CD4-positive, CD25-positive, alpha-beta regulatory T cell (primary cell): ENCODE measurements around the gene YWHAH. TPM values are rescaled to one million over a fixed set of nuclear protein-coding genes. Genes with fewer than 3 reads are reported as not detected.

Experiments
- ATAC-seq, 2 donors: fragments of 150-1000 bp; cut with Tn5 transposase; one replicate each; pipeline ENCODE4 v1.10.0; 2021; ENCODE audit warnings: low read depth in 2 of 2, moderate number of reproducible peaks in 2 of 2, moderate library complexity in 1 of 2
- DNase-seq, 3 donors: peaks; one replicate each; pipeline versions ENCODE4 v3.0.0 to v3.0.0-alpha.2; 2012 to 2022; ENCODE audit warnings: mixed read lengths in 1 of 3
- H3K27ac ChIP-seq: one replicate; pipeline ENCODE4 v1.7.0; 2013; ENCODE audit warnings: mild to moderate bottlenecking, low read length; ENCODE audit not compliant: insufficient read depth, poor library complexity, severe bottlenecking
- H3K27me3 ChIP-seq: one replicate; pipeline ENCODE4 v1.7.0; 2013; ENCODE audit warnings: low read length; ENCODE audit not compliant: control insufficient read depth, insufficient read depth
- H3K36me3 ChIP-seq: one replicate; pipeline ENCODE4 v1.7.0; 2013; ENCODE audit warnings: mild to moderate bottlenecking, low read length, moderate library complexity; ENCODE audit not compliant: control insufficient read depth, insufficient read depth
- H3K4me1 ChIP-seq: 2 replicates; pipeline ENCODE4 v1.7.0; 2013; ENCODE audit warnings: mild to moderate bottlenecking, low read length; ENCODE audit not compliant: insufficient read depth, control insufficient read depth, poor library complexity, severe bottlenecking
- H3K4me3 ChIP-seq: one replicate; pipeline ENCODE4 v1.7.0; 2013; ENCODE audit warnings: low read depth, mild to moderate bottlenecking, low read length, moderate library complexity
- H3K9me3 ChIP-seq, 2 experiments: 1 replicate in 1 of 2; 2 replicates in 1 of 2; pipeline ENCODE4 v1.7.0; 2013; ENCODE audit warnings: low read length in 2 of 2, mild to moderate bottlenecking in 1 of 2, moderate library complexity in 1 of 2; ENCODE audit not compliant: control insufficient read depth in 2 of 2
- H3K27ac Mint-ChIP-seq, 3 donors: one replicate each; pipeline ENCODE4 v1.8.0; 2020 to 2022; ENCODE audit warnings: mild to moderate bottlenecking in 3 of 3, mixed read lengths in 3 of 3, moderate library complexity in 2 of 3
- H3K27me3 Mint-ChIP-seq: one replicate; pipeline ENCODE4 v1.8.0; 2022; ENCODE audit warnings: mild to moderate bottlenecking, mixed read lengths
- H3K36me3 Mint-ChIP-seq: one replicate; pipeline ENCODE4 v1.8.0; 2020; ENCODE audit warnings: mixed read lengths
- H3K4me1 Mint-ChIP-seq, 4 donors: one replicate each; pipeline ENCODE4 v1.8.0; 2020 to 2022; ENCODE audit warnings: mixed read lengths in 4 of 4, mild to moderate bottlenecking in 1 of 4
- H3K4me3 Mint-ChIP-seq, 4 donors: one replicate each; pipeline ENCODE4 v1.8.0; 2020 to 2022; ENCODE audit warnings: mild to moderate bottlenecking in 4 of 4, mixed read lengths in 4 of 4, moderate library complexity in 3 of 4
- H3K9me3 Mint-ChIP-seq, 7 donors: one replicate each; pipeline ENCODE4 v1.8.0; 2020 to 2022; ENCODE audit warnings: mixed read lengths in 7 of 7, mild to moderate bottlenecking in 3 of 7, moderate library complexity in 2 of 7
- polyA plus RNA-seq, 4 donors: library from polyadenylated mRNA; unstranded; fragments of 300-500 nt; fragmentation: Illumina TruSeq; gene quantifications; one replicate each; pipeline ENCODE4 v1.2.3, GENCODE V29; 2021
- total RNA-seq: library from RNA; stranded (reverse); gene quantifications from one replicate; pipeline ENCODE4 v1.2.3, GENCODE V29; 2022

YWHAH gene
- total and polyA plus RNA-seq, 5 donors from 2014 or later: 57.5 to 186 (median 99.1) TPM

DNA sequence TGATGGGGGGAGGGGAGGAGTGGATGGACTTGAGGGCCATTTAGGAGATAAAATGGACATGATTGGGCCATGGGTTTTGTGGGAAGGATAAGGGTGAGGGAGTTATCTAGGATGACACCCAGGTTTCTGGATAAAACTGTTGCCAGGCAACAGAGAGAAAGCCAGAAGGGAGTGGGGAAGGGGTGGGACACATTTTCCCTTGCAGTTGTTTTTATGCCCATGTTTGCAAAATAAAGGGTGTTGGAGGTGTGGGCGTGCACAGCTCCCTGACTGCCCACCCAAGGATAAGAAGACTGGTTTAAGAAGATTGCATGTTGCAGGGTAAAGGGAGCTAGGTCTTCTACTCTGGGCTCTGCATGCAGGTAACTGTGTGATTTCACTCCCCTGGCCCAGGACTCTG is 18.3 kb upstream of the YWHAH start:
- H3K9me3 ChIP-seq: no peaks in the 10 kb centered on the region
- Mint-ChIP-seq H3K4me1 (peaks cover 0 to 5% (median 2%) of the 10 kb centered on the region in 4 donors), H3K4me3 (no peak overlapping the region), H3K36me3 (no peaks in the 10 kb centered on the region), H3K27ac (no peak overlapping the region), H3K27me3 (peaks cover 4% of the 10 kb centered on the region), H3K9me3 (no peaks in the 10 kb centered on the region)
- H3K27me3 ChIP-seq: no peaks in the 10 kb centered on the region
- no peak overlapping the region for H3K4me3 ChIP-seq
- no peaks in the 10 kb centered on the region for H3K36me3 ChIP-seq
- H3K27ac ChIP-seq: no peak overlapping the region
- DNase-seq: no peak
- H3K4me1 ChIP-seq: no peaks in the 10 kb centered on the region
- ATAC-seq: no peak

DNA sequence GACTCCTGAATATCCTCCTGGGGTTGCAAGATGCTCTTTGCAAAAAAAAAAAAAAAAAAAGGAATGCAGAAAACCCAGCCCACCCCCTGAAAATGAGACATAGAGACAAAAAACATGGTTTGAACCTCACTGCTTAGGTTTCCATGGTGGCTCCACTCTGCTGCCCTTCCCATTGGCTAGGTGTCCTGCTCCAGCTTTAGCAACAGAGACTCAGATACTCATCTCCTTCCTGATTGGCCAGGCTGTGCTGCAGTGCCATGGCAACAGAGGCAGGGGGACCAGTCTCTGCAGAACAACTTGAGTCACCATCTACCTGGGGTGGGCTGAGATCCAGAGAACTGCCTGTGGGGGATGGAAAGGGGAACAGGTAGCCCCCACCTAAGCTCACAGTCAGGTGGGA is 17.4 kb upstream of the YWHAH start:
- H3K36me3 Mint-ChIP-seq: no peaks in the 10 kb centered on the region
- no peak overlapping the region for H3K27ac ChIP-seq
- no peaks in the 10 kb centered on the region for H3K27me3 ChIP-seq
- DNase-seq: no peak
- no peak for ATAC-seq
- no peaks in the 10 kb centered on the region for H3K4me1 ChIP-seq
- no peaks in the 10 kb centered on the region for H3K36me3 ChIP-seq
- peaks cover 4% of the 10 kb centered on the region for H3K27me3 Mint-ChIP-seq
- H3K27ac Mint-ChIP-seq: no peak overlapping the region
- H3K9me3 Mint-ChIP-seq: no peaks in the 10 kb centered on the region
- H3K9me3 ChIP-seq: no peaks in the 10 kb centered on the region
- H3K4me1 Mint-ChIP-seq: peaks cover 0 to 4% (median 0%) of the 10 kb centered on the region in 4 donors
- H3K4me3 ChIP-seq: no peak overlapping the region
- H3K4me3 Mint-ChIP-seq: no peak overlapping the region

DNA sequence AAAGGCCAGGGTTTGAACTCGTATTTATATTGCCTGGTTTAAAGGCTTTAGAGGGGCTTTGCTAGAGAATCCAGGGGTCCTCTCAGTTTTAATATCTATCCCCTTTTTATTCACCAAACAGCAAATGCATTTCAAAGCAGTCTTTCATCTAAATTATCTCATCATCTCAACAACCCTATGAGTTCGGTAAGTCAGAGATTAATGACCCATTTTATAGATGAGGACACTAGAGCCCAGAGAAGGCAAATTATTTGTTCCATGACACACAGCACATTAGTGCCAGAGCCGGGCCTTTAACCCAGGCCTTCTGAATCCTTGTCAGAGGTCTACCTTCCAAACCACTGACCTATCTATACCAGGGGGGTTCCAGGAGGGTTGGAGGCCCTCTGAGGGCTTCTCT is 16.8 kb upstream of the YWHAH start:
- Histone ChIP-seq H3K9me3 (no peaks in the 10 kb centered on the region), H3K27ac (no peak overlapping the region), H3K4me1 (no peaks in the 10 kb centered on the region), H3K36me3 (no peaks in the 10 kb centered on the region), H3K4me3 (no peak overlapping the region), H3K27me3 (no peaks in the 10 kb centered on the region)
- ATAC-seq (no peak), DNase-seq (no peak)
- no peak overlapping the region for H3K4me3 Mint-ChIP-seq
- H3K27ac Mint-ChIP-seq: peak overlapping the region in 1 of 3 donors; percentile 43
- H3K36me3 Mint-ChIP-seq: no peaks in the 10 kb centered on the region
- H3K4me1 Mint-ChIP-seq: peaks cover 0 to 3% (median 0%) of the 10 kb centered on the region in 4 donors
- H3K9me3 Mint-ChIP-seq: no peaks in the 10 kb centered on the region
- H3K27me3 Mint-ChIP-seq: peaks cover 4% of the 10 kb centered on the region

DNA sequence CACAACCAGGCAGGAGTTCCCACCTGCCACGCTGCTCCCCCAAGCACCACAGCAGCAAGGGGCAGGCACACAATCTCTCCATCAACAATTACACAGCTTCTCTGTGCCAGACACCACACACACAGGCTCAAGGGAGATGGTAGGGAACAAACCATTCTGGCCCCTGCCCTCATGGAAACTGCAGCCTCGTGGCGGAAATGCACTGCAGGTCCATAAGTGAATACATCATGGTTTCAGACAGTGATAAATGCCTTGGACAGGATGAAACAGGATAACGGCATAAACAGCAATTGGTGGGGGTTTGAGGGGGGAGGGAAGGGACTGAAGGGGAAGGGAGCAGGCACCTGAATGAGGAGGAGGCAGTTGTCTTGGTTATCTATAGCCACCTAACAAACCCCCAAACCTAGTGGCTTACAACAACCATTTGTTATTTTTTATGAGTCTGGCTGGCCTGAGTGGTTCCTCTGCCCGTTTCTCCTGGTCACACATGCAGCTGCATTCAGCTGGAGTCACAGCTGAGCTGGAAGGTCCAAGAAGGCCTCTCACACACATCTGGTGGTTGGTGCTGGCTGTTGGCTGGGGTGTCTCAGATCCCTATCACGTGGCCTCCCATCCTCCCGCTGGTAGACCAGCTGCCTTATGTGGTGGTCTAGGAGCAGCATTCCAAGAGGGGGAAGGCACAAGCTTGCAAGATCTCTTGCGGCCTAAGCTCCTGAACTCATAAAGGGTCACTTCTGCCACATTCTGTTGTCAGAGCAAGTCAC is 15.0 kb upstream of the YWHAH start:
- Mint-ChIP-seq H3K4me1 (no peaks in the 10 kb centered on the region), H3K27ac (peak overlapping the region in 1 of 3 donors; percentile 52)
- no peak for ATAC-seq

DNA sequence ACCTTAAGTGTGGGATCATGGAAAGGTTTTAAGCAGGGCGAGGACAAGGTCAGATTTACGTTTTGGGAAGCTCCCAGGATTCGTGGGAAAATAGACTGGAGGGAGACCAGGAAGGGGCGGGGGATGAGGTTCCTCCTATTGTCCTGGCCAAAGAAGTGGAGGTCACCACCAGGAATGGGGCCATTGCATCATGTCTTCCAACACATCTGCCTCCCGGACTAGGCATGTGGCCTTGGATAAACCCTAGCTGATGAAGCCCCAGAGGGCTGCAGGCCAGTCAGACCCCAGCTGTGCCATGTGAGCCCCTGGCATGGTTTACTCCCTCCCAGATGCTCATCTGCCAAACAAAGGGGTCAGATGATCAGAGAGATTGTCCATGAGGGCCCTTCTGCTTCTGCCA is 11.5 kb upstream of the YWHAH start:
- Mint-ChIP-seq H3K4me1 (no peaks in the 10 kb centered on the region), H3K27ac (no peak overlapping the region), H3K4me3 (no peak overlapping the region), H3K36me3 (no peaks in the 10 kb centered on the region), H3K9me3 (no peaks in the 10 kb centered on the region), H3K27me3 (no peaks in the 10 kb centered on the region)
- no peaks in the 10 kb centered on the region for H3K36me3 ChIP-seq
- H3K9me3 ChIP-seq: no peaks in the 10 kb centered on the region
- H3K27me3 ChIP-seq: no peaks in the 10 kb centered on the region
- DNase-seq: no peak
- H3K27ac ChIP-seq: no peak overlapping the region
- no peak for ATAC-seq
- no peaks in the 10 kb centered on the region for H3K4me1 ChIP-seq
- no peak overlapping the region for H3K4me3 ChIP-seq

More for the DNA sequence above, 15.0 kb upstream of the YWHAH start:
- no peaks in the 10 kb centered on the region for H3K4me1 ChIP-seq
- H3K36me3 ChIP-seq: no peaks in the 10 kb centered on the region
- H3K27me3 ChIP-seq: no peaks in the 10 kb centered on the region
- no peaks in the 10 kb centered on the region for H3K36me3 Mint-ChIP-seq
- no peaks in the 10 kb centered on the region for H3K9me3 Mint-ChIP-seq
- no peak for DNase-seq
- H3K27me3 Mint-ChIP-seq: peaks cover under 1% of the 10 kb centered on the region
- no peak overlapping the region for H3K4me3 ChIP-seq
- H3K4me3 Mint-ChIP-seq: no peak overlapping the region
- H3K27ac ChIP-seq: no peak overlapping the region
- no peaks in the 10 kb centered on the region for H3K9me3 ChIP-seq

DNA sequence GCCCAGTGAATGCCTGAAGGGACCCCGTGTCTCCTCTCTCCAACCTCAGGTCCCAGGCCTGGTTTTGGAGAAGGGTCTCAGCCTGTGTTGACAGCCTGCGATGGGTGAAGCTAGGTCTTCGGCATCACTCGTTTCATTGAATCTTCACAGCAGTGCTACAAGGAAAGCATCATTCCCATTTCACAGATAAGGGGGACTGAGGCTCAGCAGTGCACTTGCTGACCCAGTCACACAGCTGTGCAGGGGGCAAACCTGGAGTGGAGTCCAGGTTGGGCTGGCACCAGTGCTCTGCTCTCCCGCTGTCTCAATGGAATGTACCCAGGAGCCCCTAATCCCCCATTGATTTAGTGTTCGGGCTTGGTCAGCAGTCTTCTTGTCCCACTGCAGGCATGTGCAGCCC is 10.9 kb upstream of the YWHAH start:
- no peak for ATAC-seq
- no peak overlapping the region for H3K27ac Mint-ChIP-seq
- H3K36me3 Mint-ChIP-seq: no peaks in the 10 kb centered on the region
- H3K9me3 ChIP-seq: no peaks in the 10 kb centered on the region
- no peaks in the 10 kb centered on the region for H3K27me3 ChIP-seq
- H3K4me1 Mint-ChIP-seq: no peaks in the 10 kb centered on the region
- H3K36me3 ChIP-seq: no peaks in the 10 kb centered on the region
- H3K4me3 ChIP-seq: no peak overlapping the region
- H3K4me1 ChIP-seq: no peaks in the 10 kb centered on the region
- no peaks in the 10 kb centered on the region for H3K27me3 Mint-ChIP-seq
- H3K27ac ChIP-seq: no peak overlapping the region
- H3K9me3 Mint-ChIP-seq: no peaks in the 10 kb centered on the region
- H3K4me3 Mint-ChIP-seq: no peak overlapping the region
- DNase-seq: no peak

DNA sequence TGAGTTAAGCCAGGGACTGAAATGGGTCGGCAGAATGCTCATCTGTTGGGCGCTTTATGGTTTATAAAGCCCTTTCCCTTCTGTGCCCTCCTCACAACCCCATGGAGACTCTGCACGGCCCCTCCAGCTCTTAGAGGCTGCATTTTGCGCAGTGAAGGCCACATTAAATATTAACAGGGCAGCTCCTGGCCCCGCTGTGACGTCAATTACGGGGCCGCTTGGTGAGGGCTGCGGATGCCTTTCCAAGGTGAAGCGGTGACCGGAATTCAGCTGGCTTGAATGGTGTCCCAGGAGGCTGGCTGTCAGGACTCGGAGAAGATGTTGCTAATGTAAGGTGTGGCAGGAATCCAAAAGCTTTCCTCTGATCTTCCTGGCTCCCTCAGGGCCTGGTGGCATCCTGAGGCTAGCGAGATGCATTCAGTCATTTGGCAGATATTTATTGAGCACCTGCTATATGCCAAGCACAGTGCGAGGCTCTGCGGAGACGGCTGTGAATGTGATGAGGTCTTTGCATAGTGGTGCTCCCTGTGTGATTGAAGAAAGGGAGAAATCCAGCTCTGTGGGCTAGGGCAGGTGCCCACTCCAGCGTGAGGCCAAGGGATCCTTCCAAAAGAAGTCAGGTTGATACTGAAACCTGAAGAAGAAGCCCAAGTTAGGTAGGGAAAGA is 10.4 kb upstream of the YWHAH start:
- no peaks in the 10 kb centered on the region for H3K9me3 Mint-ChIP-seq
- peaks cover under 1% of the 10 kb centered on the region for H3K27me3 Mint-ChIP-seq
- no peaks in the 10 kb centered on the region for H3K4me1 Mint-ChIP-seq
- ATAC-seq (no peak), DNase-seq (no peak)
- Histone ChIP-seq H3K27ac (no peak overlapping the region), H3K4me1 (no peaks in the 10 kb centered on the region), H3K4me3 (no peak overlapping the region), H3K9me3 (no peaks in the 10 kb centered on the region), H3K36me3 (no peaks in the 10 kb centered on the region), H3K27me3 (no peaks in the 10 kb centered on the region)
- H3K4me3 Mint-ChIP-seq: peak overlapping the region in 1 of 4 donors; percentile 16
- no peaks in the 10 kb centered on the region for H3K36me3 Mint-ChIP-seq
- H3K27ac Mint-ChIP-seq: no peak overlapping the region
